GM12864 (cell line): ENCODE measurements around the gene SOX12.

Source experiments
- DNase-seq: peaks from one replicate; pipeline ENCODE4 v3.0.0-alpha.2; 2011; ENCODE audit warnings: low read depth
- H3K4me3 ChIP-seq: 2 replicates; pipeline ENCODE4 v1.5.1; 2011; ENCODE audit warnings: mild to moderate bottlenecking, low read depth, low read length, control low read depth
- CTCF ChIP-seq: IDR thresholded peaks from 2 replicates; pipeline ENCODE4 v1.5.1; 2011; ENCODE audit warnings: low read depth, mild to moderate bottlenecking, moderate library complexity, low read length, control low read depth, inconsistent platforms; ENCODE audit errors: missing control alignments

The SOX12 gene

GRCh38 chr20:311609-312008 is 13.7 kb upstream of the SOX12 start:
- no peak for DNase-seq
- TF ChIP-seq CTCF: no peak
- no peak overlapping the region for H3K4me3 ChIP-seq

- H3K4me3 ChIP-seq: no peak overlapping the region
- DNase-seq: no peak
- no peak for TF ChIP-seq CTCF
These were observed 13.3 kb upstream of the SOX12 start for GRCh38 chr20:312067-312466.

- no peak for TF ChIP-seq CTCF
- DNase-seq: no peak
- no peak overlapping the region for H3K4me3 ChIP-seq
These were observed 12.5 kb upstream of the SOX12 start for GRCh38 chr20:312866-313265.

- DNase-seq: no peak
- TF ChIP-seq CTCF: no peak
- no peak overlapping the region for H3K4me3 ChIP-seq
These were observed 11.9 kb upstream of the SOX12 start for GRCh38 chr20:313402-313801.

- DNase-seq: no peak
- H3K4me3 ChIP-seq: no peak overlapping the region
- TF ChIP-seq CTCF: no peak
These were observed 11.4 kb upstream of the SOX12 start for GRCh38 chr20:313948-314347.

GRCh38 chr20:316316-317068 is 8.9 kb upstream of the SOX12 start:
- TF ChIP-seq CTCF: no peak
- H3K4me3 ChIP-seq: no peak overlapping the region
- no peak for DNase-seq
